MM.1S (cell line): ENCODE results near the gene F7.
"Not testable (repeated sequence)": the region's sequence is repeated elsewhere in the genome, so short reads cannot be mapped to it uniquely, and the experiment has no call there.

Experiments
- DNase-seq: peaks from one replicate; pipeline ENCODE4 v3.0.0-alpha.2; 2015
- H2AFZ ChIP-seq: fragments of 300-600 bp; sonication (generic); 2 replicates; pipeline ENCODE4 v1.6.0; 2016; ENCODE audit warnings: antibody characterized with exemption, low read length
- H3F3A ChIP-seq: fragments of 300-600 bp; sonication (generic); 2 replicates; pipeline ENCODE4 v1.6.1; 2016; ENCODE audit warnings: mild to moderate bottlenecking, antibody characterized with exemption, low read length, moderate library complexity, mixed read lengths; ENCODE audit not compliant: insufficient read depth
- H3K27ac ChIP-seq: fragments of 300-600 bp; sonication (generic); 2 replicates; pipeline ENCODE4 v1.5.1; 2016; ENCODE audit warnings: mild to moderate bottlenecking, low read length
- H3K27me3 ChIP-seq: fragments of 300-600 bp; sonication (generic); replicated peaks from 2 replicates; pipeline ENCODE4 v1.6.0; 2016; ENCODE audit warnings: low read length; ENCODE audit not compliant: insufficient read depth
- H3K36me3 ChIP-seq: fragments of 300-600 bp; sonication (generic); replicated peaks from 2 replicates; pipeline ENCODE4 v1.6.1; 2016; ENCODE audit warnings: mild to moderate bottlenecking, low read length, mixed read lengths; ENCODE audit not compliant: insufficient read depth
- H3K4me1 ChIP-seq: fragments of 300-600 bp; sonication (generic); 2 replicates; pipeline ENCODE4 v1.6.1; 2016; ENCODE audit warnings: low read length, mixed read lengths
- H3K4me2 ChIP-seq: fragments of 300-600 bp; sonication (generic); 2 replicates; pipeline ENCODE4 v1.6.0; 2016; ENCODE audit warnings: low read depth, low read length
- H3K4me3 ChIP-seq: fragments of 300-600 bp; sonication (generic); 2 replicates; pipeline ENCODE4 v1.5.1; 2016; ENCODE audit warnings: low read length, mixed read lengths
- H3K79me2 ChIP-seq: fragments of 300-600 bp; sonication (generic); 2 replicates; pipeline ENCODE4 v1.6.1; 2016; ENCODE audit warnings: mixed run types, low read length, mixed read lengths
- H3K9ac ChIP-seq: fragments of 300-600 bp; sonication (generic); 2 replicates; pipeline ENCODE4 v1.6.1; 2016; ENCODE audit warnings: low read length, mixed read lengths
- H3K9me2 ChIP-seq: fragments of 300-600 bp; sonication (generic); replicated peaks from 2 replicates; pipeline ENCODE4 v1.6.1; 2016; ENCODE audit warnings: mild to moderate bottlenecking, low read length, mixed read lengths; ENCODE audit not compliant: insufficient read depth
- H3K9me3 ChIP-seq: fragments of 300-600 bp; sonication (generic); replicated peaks from 2 replicates; pipeline ENCODE4 v1.6.1; 2016; ENCODE audit warnings: mild to moderate bottlenecking, low read length, mixed read lengths; ENCODE audit not compliant: insufficient read depth
- H4K20me1 ChIP-seq: fragments of 300-600 bp; sonication (generic); 2 replicates; pipeline ENCODE4 v1.6.1; 2016; ENCODE audit warnings: mild to moderate bottlenecking, low read length, moderate library complexity, mixed read lengths; ENCODE audit not compliant: insufficient read depth
- CTCF ChIP-seq: fragments of 300-600 bp; sonication (generic); IDR thresholded peaks from 2 replicates; pipeline ENCODE4 v1.5.1; 2016; ENCODE audit warnings: antibody characterized with exemption, low read length, mixed read lengths
- EZH2 ChIP-seq: fragments of 300-600 bp; sonication (generic); optimal IDR thresholded peaks from 2 replicates; pipeline ENCODE3; 2017; ENCODE audit warnings: low read depth, mild to moderate bottlenecking, antibody characterized with exemption, low read length, mixed read lengths
- EZH2phosphoT487 ChIP-seq: fragments of 300-600 bp; sonication (generic); IDR thresholded peaks from 2 replicates; pipeline ENCODE4 v1.6.1; 2018; ENCODE audit warnings: antibody characterized with exemption, low read length

F7 gene

DNA sequence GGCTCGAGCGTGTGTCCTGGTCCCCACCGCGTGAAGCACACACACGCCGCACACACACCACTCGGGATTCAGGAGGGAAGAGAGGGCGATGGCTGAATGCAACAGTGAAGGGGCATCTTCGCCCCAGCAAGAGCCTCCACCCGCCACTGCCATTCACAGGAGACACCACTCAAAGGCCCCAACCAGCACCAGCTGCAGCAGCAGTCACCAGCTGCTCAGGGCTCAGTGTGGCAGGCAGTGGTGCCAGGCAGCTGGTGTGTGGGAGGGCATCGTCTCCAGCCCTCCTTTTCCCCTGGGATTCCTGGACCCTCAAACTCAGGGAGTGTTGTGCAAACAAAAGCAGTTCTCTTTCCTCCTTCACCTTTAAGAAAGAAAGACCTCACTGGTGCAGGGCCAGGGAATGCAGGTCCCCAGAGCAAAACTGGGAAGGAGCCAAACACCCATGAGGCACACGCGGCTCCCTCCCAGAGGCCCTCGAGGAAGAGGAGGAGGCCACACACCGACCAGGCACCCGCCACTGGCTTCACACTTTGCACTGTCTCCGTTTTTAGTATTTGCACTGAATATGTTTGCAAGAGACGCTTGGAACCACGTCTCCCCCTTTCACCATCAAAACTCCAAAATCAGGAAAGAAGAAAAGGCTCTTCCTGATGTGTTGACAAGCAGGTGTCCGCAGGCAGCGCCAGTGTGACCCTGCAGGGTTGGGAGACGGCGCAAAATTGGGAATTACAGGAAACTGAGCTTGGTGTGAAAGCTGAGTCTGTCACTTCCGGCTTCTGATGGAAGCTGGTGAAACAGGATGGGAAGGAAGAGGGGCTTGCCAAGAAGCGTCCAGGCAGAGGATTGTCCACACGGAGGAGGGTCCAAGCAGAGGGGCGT, 26.4 kb upstream of the F7 start:
- Histone ChIP-seq H2AFZ (no peak overlapping the region), H3K4me2 (no peak overlapping the region), H3K27ac (no peak overlapping the region), H3K9ac (no peak overlapping the region), H3K9me2 (no peaks in the 10 kb centered on the region), H3K36me3 (no peaks in the 10 kb centered on the region), H3F3A (no peaks in the 10 kb centered on the region), H3K27me3 (peaks cover 93% of the 10 kb centered on the region), H3K9me3 (no peaks in the 10 kb centered on the region), H3K4me3 (no peak overlapping the region), H3K79me2 (no peaks in the 10 kb centered on the region), H4K20me1 (no peaks in the 10 kb centered on the region), H3K4me1 (no peaks in the 10 kb centered on the region)
- TF ChIP-seq CTCF (no peak), EZH2phosphoT487 (no peak), EZH2 (no peak)
- DNase-seq, result no peak

DNA sequence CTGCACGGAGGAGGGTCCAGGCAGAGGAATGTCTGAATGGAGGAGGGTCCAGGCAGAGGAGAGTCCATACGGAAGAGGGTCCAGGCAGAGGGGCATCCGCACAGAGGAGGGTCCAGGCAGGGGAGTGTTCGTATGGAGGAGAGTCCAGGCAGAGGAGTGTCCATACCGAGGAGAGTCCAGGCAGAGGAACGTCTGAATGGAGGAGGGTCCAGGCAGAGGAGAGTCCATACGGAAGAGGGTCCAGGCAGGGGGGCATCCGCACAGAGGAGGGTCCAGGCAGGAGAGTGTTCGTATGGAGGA, 25.9 kb upstream of the F7 start:
- H3K79me2 ChIP-seq, H3K27ac ChIP-seq, H2AFZ ChIP-seq, H3K4me1 ChIP-seq, H3K9me2 ChIP-seq, H3K4me2 ChIP-seq, H3F3A ChIP-seq, H4K20me1 ChIP-seq, DNase-seq, H3K9ac ChIP-seq, H3K9me3 ChIP-seq, H3K4me3 ChIP-seq, H3K36me3 ChIP-seq: not testable (repeated sequence)
- peaks cover 93% of the 10 kb centered on the region for H3K27me3 ChIP-seq

GRCh38 chr13:113080361-113080831, 25.2 kb upstream of the F7 start:
- H3K4me3 ChIP-seq, result no peak overlapping the region
- H3F3A ChIP-seq, result no peaks in the 10 kb centered on the region
- no peak overlapping the region for H3K27ac ChIP-seq
- no peak for TF ChIP-seq CTCF
- TF ChIP-seq EZH2phosphoT487, result no peak
- TF ChIP-seq EZH2, result no peak
- no peak overlapping the region for H3K4me2 ChIP-seq
- H2AFZ ChIP-seq, result no peak overlapping the region
- no peaks in the 10 kb centered on the region for H3K79me2 ChIP-seq
- peaks cover 89% of the 10 kb centered on the region for H3K27me3 ChIP-seq
- H3K9me2 ChIP-seq, result no peaks in the 10 kb centered on the region
- H3K4me1 ChIP-seq, result no peaks in the 10 kb centered on the region
- no peak overlapping the region for H3K9ac ChIP-seq
- H4K20me1 ChIP-seq, result no peaks in the 10 kb centered on the region
- H3K9me3 ChIP-seq, result no peaks in the 10 kb centered on the region
- H3K36me3 ChIP-seq, result no peaks in the 10 kb centered on the region
- DNase-seq, result no peak

DNA sequence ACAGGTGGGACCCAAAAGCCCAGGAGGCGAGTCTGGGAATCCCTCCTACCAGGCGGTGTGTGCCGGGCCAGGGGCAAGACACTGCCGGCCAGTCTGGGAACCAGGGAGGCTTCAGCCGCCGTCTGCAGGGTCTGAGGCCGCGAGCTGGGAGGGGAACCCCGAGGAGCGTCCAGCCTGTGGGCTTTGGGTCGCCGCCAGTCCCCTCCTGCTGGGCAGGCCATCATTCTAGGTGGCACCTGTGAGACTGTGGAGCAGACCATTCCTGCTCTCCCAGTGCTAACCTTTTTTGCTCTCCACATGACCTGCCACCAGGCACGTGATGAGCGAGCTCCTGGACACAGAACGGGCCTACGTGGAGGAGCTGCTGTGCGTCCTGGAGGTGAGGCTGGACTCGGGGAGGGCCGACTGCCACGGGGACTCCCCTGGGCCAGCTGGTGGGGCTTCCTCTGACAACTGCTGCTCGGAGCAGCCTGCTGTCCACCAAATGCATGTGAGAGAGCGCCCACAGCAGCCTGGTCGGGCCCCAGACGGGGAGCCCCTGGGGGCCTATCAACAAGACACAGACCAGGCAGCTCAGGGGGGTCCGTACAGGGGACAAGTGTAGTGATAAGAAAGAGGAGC, 24.6 kb upstream of the F7 start:
- no peak for TF ChIP-seq CTCF
- TF ChIP-seq EZH2phosphoT487, result no peak
- TF ChIP-seq EZH2, result no peak
- Histone ChIP-seq H3K9me2 (no peaks in the 10 kb centered on the region), H4K20me1 (no peaks in the 10 kb centered on the region), H3K4me1 (no peaks in the 10 kb centered on the region), H3F3A (no peaks in the 10 kb centered on the region), H3K27me3 (peaks cover 85% of the 10 kb centered on the region), H3K4me2 (no peak overlapping the region), H3K27ac (no peak overlapping the region), H3K4me3 (no peak overlapping the region), H3K9ac (no peak overlapping the region), H3K79me2 (no peaks in the 10 kb centered on the region), H3K36me3 (no peaks in the 10 kb centered on the region), H2AFZ (no peak overlapping the region), H3K9me3 (no peaks in the 10 kb centered on the region)
- no peak for DNase-seq
